ENCODE data around the gene CRYBG3.

The CRYBG3 gene

DNA sequence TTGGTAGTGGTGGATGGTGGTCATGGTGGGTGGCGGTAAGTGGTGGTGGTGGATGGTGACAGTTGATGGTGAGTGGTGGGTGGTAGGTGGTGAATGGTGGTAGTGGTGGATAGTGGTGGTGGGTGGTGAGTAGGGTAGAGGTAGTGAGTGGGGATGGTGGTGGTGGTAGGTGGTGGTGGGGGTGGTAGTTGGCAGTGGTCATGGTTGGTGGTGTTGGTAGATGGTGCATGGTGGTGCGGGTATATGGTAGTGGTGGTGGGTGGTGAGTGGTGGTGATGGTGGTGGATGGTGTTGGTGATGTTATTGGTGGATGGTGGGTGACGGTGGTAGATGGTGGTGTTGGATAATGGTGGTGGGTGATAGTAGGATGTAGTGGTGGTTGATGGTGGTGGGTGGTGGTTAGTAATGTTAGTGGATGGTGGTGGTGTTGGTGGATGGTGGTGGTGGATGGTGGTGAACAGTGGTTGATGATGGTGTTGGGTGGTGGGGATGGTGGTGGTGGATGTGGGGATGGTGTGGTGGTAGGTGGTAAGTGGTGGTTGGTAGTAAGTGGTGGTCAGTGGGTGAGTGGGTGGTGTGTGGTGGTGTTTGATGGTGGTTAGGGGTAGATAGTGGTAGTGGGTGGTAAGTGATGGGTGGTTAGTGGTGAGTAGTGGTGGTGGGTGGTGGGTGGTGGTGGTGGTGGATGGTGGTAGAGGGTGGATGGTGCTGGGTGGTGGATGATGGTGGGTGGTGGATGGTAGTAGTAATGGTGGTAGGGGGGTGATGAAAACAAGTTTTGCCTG is 167.2 kb downstream of the CRYBG3 start:
- Histone ChIP-seq H3K4me2 (ENCODE audit: low read length) (no peak overlapping the region), H3K18ac (ENCODE audit: low read length) (no peak overlapping the region), H3K79me1 (ENCODE audit: low read length) (no peaks in the 10 kb centered on the region), H2BK12ac (ENCODE audit: low read length) (no peak overlapping the region), H4K91ac (ENCODE audit: low read depth, low read length) (no peak overlapping the region), H3K14ac (ENCODE audit: low read length) (no peak overlapping the region), H3K4me1 (ENCODE audit: control insufficient read depth in 1 of 2, insufficient read depth in 2 of 2, low read length in 2 of 2) (peaks cover 0 to 3% of the 10 kb centered on the region in 2 experiments), H3K4me3 (ENCODE audit: low read depth, low read length) (peak overlapping the region; percentile 56), H2BK5ac (ENCODE audit: low read depth, low read length, poor library complexity) (no peak overlapping the region), H3K27ac (ENCODE audit: low read depth, low read length) (no peak overlapping the region), H3K9me3 (ENCODE audit: insufficient read depth, low read depth, low read length) (peaks cover 9% of the 10 kb centered on the region), H4K12ac (ENCODE audit: low read depth, low read length) (no peak overlapping the region), H3K36me3 (ENCODE audit: control insufficient read depth in 1 of 2, insufficient read depth in 2 of 2, low read length in 2 of 2) (no peaks in the 10 kb centered on the region), H2AFZ (ENCODE audit: insufficient read depth, low read length, poor library complexity) (no peak overlapping the region), H2BK120ac (ENCODE audit: insufficient read depth, low read length, poor library complexity) (no peak overlapping the region), H3K79me2 (ENCODE audit: control insufficient read depth, insufficient read depth, low read length, poor library complexity) (no peaks in the 10 kb centered on the region), H3K27me3 (ENCODE audit: insufficient read depth, low read length) (no peaks in the 10 kb centered on the region), H3K23ac (ENCODE audit: low read length) (no peak overlapping the region), H3K9ac (ENCODE audit: low read length) (no peak overlapping the region), H4K8ac (ENCODE audit: low read depth, low read length) (no peak overlapping the region), H3K4ac (ENCODE audit: low read depth, low read length) (no peak overlapping the region), H2AK5ac (ENCODE audit: low read length) (no peak overlapping the region)
- no peak for DNase-seq
- no CpG with 5 or more reads among the region's 3 CpGs for WGBS (ENCODE audit: extremely low coverage, insufficient coverage, insufficient read length)

DNA sequence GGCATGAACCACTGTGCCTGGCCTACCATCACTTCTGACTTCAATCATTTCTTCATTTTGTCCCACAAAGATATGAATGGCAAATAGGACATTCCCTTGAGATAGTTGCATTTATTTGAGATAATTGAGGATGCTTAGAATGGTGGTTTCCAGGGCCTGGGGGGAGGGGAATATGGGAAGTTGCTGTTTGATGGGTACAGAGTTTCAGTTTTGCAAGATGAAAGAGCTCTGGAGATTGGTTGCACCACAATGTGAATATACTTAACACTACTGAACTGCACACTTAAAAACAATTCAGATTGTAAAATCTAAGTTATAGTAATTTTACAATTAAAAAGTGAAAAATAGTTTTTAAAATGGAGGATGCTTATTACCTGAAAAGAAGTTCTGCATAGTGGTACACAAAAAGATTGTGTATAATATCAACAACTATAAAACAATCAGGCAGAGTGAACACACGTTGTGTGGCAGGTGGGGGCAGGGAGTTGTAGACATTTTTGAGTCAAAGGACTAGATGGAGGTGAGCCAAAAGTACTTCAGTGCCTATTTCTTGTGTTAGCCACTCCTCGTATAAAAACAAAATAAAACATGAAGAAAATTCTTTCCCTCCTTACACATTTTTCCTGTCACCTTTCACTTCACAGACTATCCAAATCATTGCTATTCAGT is 168.9 kb downstream of the CRYBG3 start:
- H3K9ac ChIP-seq (ENCODE audit: low read length), result no peak overlapping the region
- no peak overlapping the region for H3K4me3 ChIP-seq (ENCODE audit: low read depth, low read length)
- no peak overlapping the region for H3K4me2 ChIP-seq (ENCODE audit: low read length)
- no peak overlapping the region for H4K12ac ChIP-seq (ENCODE audit: low read depth, low read length)
- peaks cover 0 to 3% of the 10 kb centered on the region in 2 experiments for H3K4me1 ChIP-seq (ENCODE audit: control insufficient read depth in 1 of 2, insufficient read depth in 2 of 2, low read length in 2 of 2)
- H2AFZ ChIP-seq (ENCODE audit: insufficient read depth, low read length, poor library complexity), result no peak overlapping the region
- no peak overlapping the region for H2BK5ac ChIP-seq (ENCODE audit: low read depth, low read length, poor library complexity)
- no peak overlapping the region for H3K27ac ChIP-seq (ENCODE audit: low read depth, low read length)
- no peaks in the 10 kb centered on the region for H3K79me1 ChIP-seq (ENCODE audit: low read length)
- no peak overlapping the region for H2AK5ac ChIP-seq (ENCODE audit: low read length)
- H2BK12ac ChIP-seq (ENCODE audit: low read length), result no peak overlapping the region
- no peak overlapping the region for H3K14ac ChIP-seq (ENCODE audit: low read length)
- no peak overlapping the region for H3K4ac ChIP-seq (ENCODE audit: low read depth, low read length)
- H3K18ac ChIP-seq (ENCODE audit: low read length), result no peak overlapping the region
- no peaks in the 10 kb centered on the region for H3K36me3 ChIP-seq (ENCODE audit: control insufficient read depth in 1 of 2, insufficient read depth in 2 of 2, low read length in 2 of 2)
- WGBS (ENCODE audit: extremely low coverage, insufficient coverage, insufficient read length), result no CpG with 5 or more reads among the region's 2 CpGs
- H3K23ac ChIP-seq (ENCODE audit: low read length), result no peak overlapping the region
- H3K79me2 ChIP-seq (ENCODE audit: control insufficient read depth, insufficient read depth, low read length, poor library complexity), result no peaks in the 10 kb centered on the region
- no peak for DNase-seq
- H3K9me3 ChIP-seq (ENCODE audit: insufficient read depth, low read depth, low read length), result peaks cover 9% of the 10 kb centered on the region
- H3K27me3 ChIP-seq (ENCODE audit: insufficient read depth, low read length), result no peaks in the 10 kb centered on the region
- no peak overlapping the region for H2BK120ac ChIP-seq (ENCODE audit: insufficient read depth, low read length, poor library complexity)
- no peak overlapping the region for H4K8ac ChIP-seq (ENCODE audit: low read depth, low read length)
- H4K91ac ChIP-seq (ENCODE audit: low read depth, low read length), result no peak overlapping the region

DNA sequence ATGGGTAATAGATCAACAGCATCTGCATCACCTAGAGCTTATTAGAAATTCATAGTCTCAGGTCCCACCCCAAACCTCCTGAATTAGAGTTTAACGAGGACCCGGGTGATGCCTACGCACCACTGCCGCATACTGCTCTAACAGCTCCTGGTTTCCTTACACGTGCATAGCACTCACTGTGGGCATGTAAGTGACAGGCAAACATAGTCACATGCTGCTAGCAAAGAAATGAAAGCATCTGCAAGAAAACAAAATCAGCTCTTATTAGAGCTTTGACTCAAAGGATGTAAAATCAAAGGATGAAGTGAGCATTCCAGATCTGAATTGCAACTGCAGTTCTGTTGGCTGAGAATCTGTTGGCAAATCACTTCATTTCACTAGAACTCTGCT is 169.5 kb downstream of the CRYBG3 start:
- Histone ChIP-seq H4K91ac (ENCODE audit: low read depth, low read length) (no peak overlapping the region), H2BK5ac (ENCODE audit: low read depth, low read length, poor library complexity) (no peak overlapping the region), H2AK5ac (ENCODE audit: low read length) (no peak overlapping the region), H3K79me2 (ENCODE audit: control insufficient read depth, insufficient read depth, low read length, poor library complexity) (no peaks in the 10 kb centered on the region), H3K4me1 (ENCODE audit: control insufficient read depth in 1 of 2, insufficient read depth in 2 of 2, low read length in 2 of 2) (peaks cover 0 to 3% of the 10 kb centered on the region in 2 experiments), H3K4ac (ENCODE audit: low read depth, low read length) (no peak overlapping the region), H2BK120ac (ENCODE audit: insufficient read depth, low read length, poor library complexity) (no peak overlapping the region), H3K9ac (ENCODE audit: low read length) (no peak overlapping the region), H2BK12ac (ENCODE audit: low read length) (no peak overlapping the region), H3K36me3 (ENCODE audit: control insufficient read depth in 1 of 2, insufficient read depth in 2 of 2, low read length in 2 of 2) (no peaks in the 10 kb centered on the region), H3K79me1 (ENCODE audit: low read length) (no peaks in the 10 kb centered on the region), H3K23ac (ENCODE audit: low read length) (no peak overlapping the region), H4K8ac (ENCODE audit: low read depth, low read length) (no peak overlapping the region), H3K4me3 (ENCODE audit: low read depth, low read length) (no peak overlapping the region), H3K18ac (ENCODE audit: low read length) (no peak overlapping the region), H3K9me3 (ENCODE audit: insufficient read depth, low read depth, low read length) (peaks cover 9% of the 10 kb centered on the region), H3K4me2 (ENCODE audit: low read length) (no peak overlapping the region), H4K12ac (ENCODE audit: low read depth, low read length) (no peak overlapping the region), H3K14ac (ENCODE audit: low read length) (no peak overlapping the region), H3K27me3 (ENCODE audit: insufficient read depth, low read length) (no peaks in the 10 kb centered on the region), H2AFZ (ENCODE audit: insufficient read depth, low read length, poor library complexity) (no peak overlapping the region), H3K27ac (ENCODE audit: low read depth, low read length) (no peak overlapping the region)
- WGBS (ENCODE audit: extremely low coverage, insufficient coverage, insufficient read length), result no CpG with 5 or more reads among the region's 5 CpGs
- DNase-seq, result no peak

DNA sequence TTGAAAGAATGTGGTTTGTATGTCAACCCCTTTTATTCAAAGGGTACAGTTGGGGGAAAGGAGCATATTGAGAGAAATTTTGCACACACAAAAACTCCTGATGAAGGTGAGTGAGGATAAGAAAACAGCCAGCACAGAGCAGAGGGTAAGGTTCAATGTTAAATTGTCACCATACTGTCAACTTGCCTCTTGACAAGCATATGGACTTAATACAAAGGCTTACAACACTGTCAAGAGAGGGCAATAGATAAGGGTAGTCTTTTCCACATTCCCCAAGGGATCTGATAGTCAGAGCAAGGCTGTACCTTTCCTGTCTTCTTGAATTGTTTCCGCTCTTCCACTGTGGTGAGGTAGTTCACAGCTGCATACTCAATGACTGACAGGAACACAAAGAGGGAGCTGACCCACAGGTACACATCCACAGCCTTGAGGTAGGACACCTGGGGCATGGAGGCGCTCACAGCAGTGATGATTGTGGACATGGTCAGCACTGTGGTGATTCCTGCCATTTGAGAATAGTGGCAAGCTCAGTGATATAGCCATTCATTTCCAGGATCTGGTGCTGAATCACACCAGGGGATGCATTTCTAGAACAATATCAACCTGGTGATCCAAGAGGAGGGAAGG is 170.8 kb downstream of the CRYBG3 start:
- Histone ChIP-seq H3K79me2 (ENCODE audit: control insufficient read depth, insufficient read depth, low read length, poor library complexity) (no peaks in the 10 kb centered on the region), H2BK120ac (ENCODE audit: insufficient read depth, low read length, poor library complexity) (no peak overlapping the region), H3K36me3 (ENCODE audit: control insufficient read depth in 1 of 2, insufficient read depth in 2 of 2, low read length in 2 of 2) (no peaks in the 10 kb centered on the region), H3K4ac (ENCODE audit: low read depth, low read length) (no peak overlapping the region), H3K4me2 (ENCODE audit: low read length) (no peak overlapping the region), H3K9ac (ENCODE audit: low read length) (no peak overlapping the region), H2AK5ac (ENCODE audit: low read length) (no peak overlapping the region), H3K14ac (ENCODE audit: low read length) (no peak overlapping the region), H2BK5ac (ENCODE audit: low read depth, low read length, poor library complexity) (no peak overlapping the region), H3K4me1 (ENCODE audit: control insufficient read depth in 1 of 2, insufficient read depth in 2 of 2, low read length in 2 of 2) (peaks cover 0 to 3% of the 10 kb centered on the region in 2 experiments), H3K27ac (ENCODE audit: low read depth, low read length) (no peak overlapping the region), H4K8ac (ENCODE audit: low read depth, low read length) (no peak overlapping the region), H3K18ac (ENCODE audit: low read length) (no peak overlapping the region), H3K9me3 (ENCODE audit: insufficient read depth, low read depth, low read length) (peaks cover 9% of the 10 kb centered on the region), H4K91ac (ENCODE audit: low read depth, low read length) (no peak overlapping the region), H3K23ac (ENCODE audit: low read length) (no peak overlapping the region), H3K27me3 (ENCODE audit: insufficient read depth, low read length) (no peaks in the 10 kb centered on the region), H3K4me3 (ENCODE audit: low read depth, low read length) (no peak overlapping the region), H2AFZ (ENCODE audit: insufficient read depth, low read length, poor library complexity) (no peak overlapping the region), H2BK12ac (ENCODE audit: low read length) (no peak overlapping the region), H3K79me1 (ENCODE audit: low read length) (no peaks in the 10 kb centered on the region), H4K12ac (ENCODE audit: low read depth, low read length) (no peak overlapping the region)
- DNase-seq, result no peak
- WGBS (ENCODE audit: extremely low coverage, insufficient coverage, insufficient read length), result no CpG with 5 or more reads among the region's 2 CpGs

Data from trophoblast cell (in vitro differentiated cells and primary cell).